Mesodermal cell (in vitro differentiated cells): ENCODE measurements around the gene LTBP4.

ENCODE experiments used
- H3K27ac ChIP-seq: 2 replicates; pipeline ENCODE4 v1.7.0; 2013; ENCODE audit warnings: mild to moderate bottlenecking, low read depth, low read length, moderate library complexity; ENCODE audit not compliant: severe bottlenecking
- H3K36me3 ChIP-seq: 2 replicates; pipeline ENCODE4 v1.7.1; 2013; ENCODE audit warnings: mild to moderate bottlenecking, low read length, moderate library complexity; ENCODE audit not compliant: control insufficient read depth, insufficient read depth
- H3K4me1 ChIP-seq: one replicate; pipeline ENCODE4 v1.7.1; 2013; ENCODE audit warnings: mild to moderate bottlenecking, low read length; ENCODE audit not compliant: insufficient read depth, control insufficient read depth, poor library complexity, severe bottlenecking
- H3K4me3 ChIP-seq: 2 replicates; pipeline ENCODE4 v1.7.0; 2013; ENCODE audit warnings: low read length, control low read depth, mild to moderate bottlenecking; ENCODE audit not compliant: insufficient read depth, poor library complexity, severe bottlenecking; ENCODE audit errors: extremely low read depth
- H3K9me3 ChIP-seq: 2 replicates; pipeline ENCODE4 v1.7.1; 2013; ENCODE audit warnings: mild to moderate bottlenecking, low read length, moderate library complexity; ENCODE audit not compliant: control insufficient read depth
- WGBS, 2 experiments: methylation state at CpG; one replicate each; pipeline ENCODE4 v1.1.5; 2013; ENCODE audit warnings: missing lambda C conversion rate in 2 of 2; ENCODE audit not compliant: insufficient coverage in 2 of 2; 5-methylcytosine and 5-hydroxymethylcytosine counted together

Gene LTBP4

GRCh38 chr19:40598121-40598917, 2.9 kb upstream of the LTBP4 start:
- Histone ChIP-seq H3K27ac (peak overlapping the region; percentile 94), H3K36me3 (no peaks in the 10 kb centered on the region), H3K4me3 (peak overlapping the region; percentile 48), H3K4me1 (peaks cover 31% of the 10 kb centered on the region), H3K9me3 (no peaks in the 10 kb centered on the region)
- 1% methylated on average over 11 to 18 of the region's 46 CpGs for WGBS, 2 experiments

- Histone ChIP-seq H3K9me3 (no peaks in the 10 kb centered on the region), H3K4me3 (peak overlapping the region; percentile 1), H3K4me1 (peaks cover 29% of the 10 kb centered on the region), H3K27ac (no peak overlapping the region), H3K36me3 (no peaks in the 10 kb centered on the region)
- WGBS, 2 experiments = 0 to 28% methylated on average over 1 to 7 of the region's 15 CpGs
These were observed 2.3 kb upstream of the LTBP4 start for GRCh38 chr19:40598918-40599307.

- WGBS, 2 experiments = 12 to 22% methylated on average over 8 to 9 of the region's 9 CpGs
- no peak overlapping the region for H3K27ac ChIP-seq
- H3K4me3 ChIP-seq = peak overlapping the region; percentile 16
- no peaks in the 10 kb centered on the region for H3K9me3 ChIP-seq
- H3K4me1 ChIP-seq = peaks cover 27% of the 10 kb centered on the region
- H3K36me3 ChIP-seq = no peaks in the 10 kb centered on the region
These were observed 1.8 kb upstream of the LTBP4 start for GRCh38 chr19:40599331-40599901.

GRCh38 chr19:40599902-40600569, 1.1 kb upstream of the LTBP4 start:
- no peaks in the 10 kb centered on the region for H3K36me3 ChIP-seq
- H3K27ac ChIP-seq = no peak overlapping the region
- 16 to 22% methylated on average over 33 to 40 of the region's 43 CpGs for WGBS, 2 experiments
- peaks cover 25% of the 10 kb centered on the region for H3K4me1 ChIP-seq
- H3K9me3 ChIP-seq = no peaks in the 10 kb centered on the region
- peak overlapping the region; percentile 16 for H3K4me3 ChIP-seq

GRCh38 chr19:40600570-40601133, 517 bp upstream of the LTBP4 start:
- H3K4me1 ChIP-seq = peaks cover 27% of the 10 kb centered on the region
- H3K36me3 ChIP-seq = no peaks in the 10 kb centered on the region
- no peak overlapping the region for H3K27ac ChIP-seq
- WGBS, 2 experiments = 40 to 46% methylated on average over 6 to 9 of the region's 13 CpGs
- H3K9me3 ChIP-seq = no peaks in the 10 kb centered on the region
- peak overlapping the region; percentile 27 for H3K4me3 ChIP-seq

- H3K4me1 ChIP-seq = peaks cover 27% of the 10 kb centered on the region
- H3K4me3 ChIP-seq = peak overlapping the region; percentile 45
- no peaks in the 10 kb centered on the region for H3K36me3 ChIP-seq
- no peaks in the 10 kb centered on the region for H3K9me3 ChIP-seq
- H3K27ac ChIP-seq = peak overlapping the region; percentile 87
- WGBS, 2 experiments = 0% methylated on average over 1 of the region's 2 CpGs; no CpG with 5 or more reads in 1 of the 2 experiments
These were observed 1.9 kb downstream of the LTBP4 start for GRCh38 chr19:40603071-40603388.

GRCh38 chr19:40603389-40604170, 2.4 kb downstream of the LTBP4 start:
- Histone ChIP-seq H3K36me3 (no peaks in the 10 kb centered on the region), H3K4me3 (peak overlapping the region; percentile 45), H3K4me1 (peaks cover 27% of the 10 kb centered on the region), H3K27ac (peak overlapping the region; percentile 87), H3K9me3 (no peaks in the 10 kb centered on the region)
- 1% methylated on average over 29 to 34 of the region's 43 CpGs for WGBS, 2 experiments

GRCh38 chr19:40604171-40604646, 3.0 kb downstream of the LTBP4 start:
- WGBS, 2 experiments = 7 to 9% methylated on average over 18 of the region's 18 CpGs
- no peaks in the 10 kb centered on the region for H3K36me3 ChIP-seq
- peaks cover 27% of the 10 kb centered on the region for H3K4me1 ChIP-seq
- H3K9me3 ChIP-seq = no peaks in the 10 kb centered on the region
- peak overlapping the region; percentile 45 for H3K4me3 ChIP-seq
- H3K27ac ChIP-seq = no peak overlapping the region

- Histone ChIP-seq H3K36me3 (no peaks in the 10 kb centered on the region), H3K9me3 (no peaks in the 10 kb centered on the region), H3K27ac (no peak overlapping the region), H3K4me3 (peak overlapping the region; percentile 36), H3K4me1 (peaks cover 25% of the 10 kb centered on the region)
- WGBS, 2 experiments = 39 to 40% methylated on average over 27 to 29 of the region's 29 CpGs
These were observed 3.6 kb downstream of the LTBP4 start for GRCh38 chr19:40604647-40605215.
